Measurements from ENCODE around the gene GNAL. TPM values are rescaled to one million over a fixed set of nuclear protein-coding genes. Genes with fewer than 3 reads are reported as not detected.

GNAL gene
- total RNA-seq, 1 experiment from 2014 or later = 4.6 TPM

- Histone ChIP-seq H3K79me2 (ENCODE audit: insufficient read depth, low read length) (no peaks in the 10 kb centered on the region), H3K27me3 (ENCODE audit: insufficient read depth, low read length) (peaks cover 4% of the 10 kb centered on the region; the same call in 1 of the 2 replicates), H3K9ac (ENCODE audit: low read length) (no peak overlapping the region), H2AFZ (ENCODE audit: low read depth, low read length, poor library complexity, severe bottlenecking) (no peak overlapping the region), H3K9me2 (ENCODE audit: insufficient read depth) (no peaks in the 10 kb centered on the region), H3K27ac (ENCODE audit: low read depth, low read length) (no peak overlapping the region), H4K20me1 (ENCODE audit: insufficient read depth) (no peaks in the 10 kb centered on the region), H3K4me1 (ENCODE audit: control insufficient read depth in 1 of 2, insufficient read depth in 2 of 2, low read length in 2 of 2) (peaks cover 0 to 5% of the 10 kb centered on the region in 2 experiments; a peak in 1 of 4 replicates), H3K4me3 (replicated peaks in 1 of 2; ENCODE audit: low read depth in 1 of 2, low read length in 2 of 2) (no peak overlapping the region), H3K4me2 (ENCODE audit: low read length) (no peak overlapping the region), H3K36me3 (ENCODE audit: control insufficient read depth in 1 of 2, insufficient read depth in 2 of 2, low read length in 2 of 2) (no peaks in the 10 kb centered on the region), H3K9me3 (ENCODE audit: control insufficient read depth in 1 of 2, insufficient read depth in 1 of 2, low read depth in 1 of 2, low read length in 2 of 2) (no peaks in the 10 kb centered on the region)
- no peak for TF ChIP-seq POLR2AphosphoS5 (IDR thresholded peaks at IDR 0.05; ENCODE audit: low read depth, low read length)
- intact Hi-C loops (cut with micrococcal nuclease) = no loop called here
- no TSS peak for BruUV-seq (replicated peaks)
- ATAC-seq (no peak), DNase-seq (ENCODE audit: low read depth, low spot score) (no peak)
- ChIA-PET CTCF (no interaction called here), POLR2A (no interaction called here), RAD21 (ENCODE audit: low non-redundant PET in 1 of 2, low total read pairs in 2 of 2, uncharacterized antibody in 2 of 2, unreplicated experiment in 2 of 2) (no interaction called here)
Observed at GRCh38 chr18:11672198-11672597, 16.9 kb upstream of the GNAL start.

- no peak overlapping the region for H3K4me3 ChIP-seq (replicated peaks in 1 of 2; ENCODE audit: low read depth in 1 of 2, low read length in 2 of 2)
- no peaks in the 10 kb centered on the region for H3K79me2 ChIP-seq (ENCODE audit: insufficient read depth, low read length)
- DNase-seq (ENCODE audit: low read depth, low spot score) = no peak
- H3K9ac ChIP-seq (ENCODE audit: low read length) = no peak overlapping the region
- no peaks in the 10 kb centered on the region for H3K36me3 ChIP-seq (ENCODE audit: control insufficient read depth in 1 of 2, insufficient read depth in 2 of 2, low read length in 2 of 2)
- peaks cover 0 to 5% of the 10 kb centered on the region in 2 experiments; a peak in 1 of 4 replicates for H3K4me1 ChIP-seq (ENCODE audit: control insufficient read depth in 1 of 2, insufficient read depth in 2 of 2, low read length in 2 of 2)
- ChIA-PET RAD21 (ENCODE audit: low non-redundant PET in 1 of 2, low total read pairs in 2 of 2, uncharacterized antibody in 2 of 2, unreplicated experiment in 2 of 2) (no interaction called here), CTCF (interaction anchor here (1.0 kb wide), 1 partner anchor 17 kb away, joined by 3 read pairs; no protein-coding TSS in a partner anchor), POLR2A (no interaction called here)
- H3K9me3 ChIP-seq (ENCODE audit: control insufficient read depth in 1 of 2, insufficient read depth in 1 of 2, low read depth in 1 of 2, low read length in 2 of 2) = no peaks in the 10 kb centered on the region
- no peak overlapping the region for H2AFZ ChIP-seq (ENCODE audit: low read depth, low read length, poor library complexity, severe bottlenecking)
- BruUV-seq (replicated peaks) = no TSS peak
- no peaks in the 10 kb centered on the region for H3K9me2 ChIP-seq (ENCODE audit: insufficient read depth)
- H3K27me3 ChIP-seq (ENCODE audit: insufficient read depth, low read length) = no peaks in the 10 kb centered on the region; the same call in 1 of the 2 replicates
- no peaks in the 10 kb centered on the region for H4K20me1 ChIP-seq (ENCODE audit: insufficient read depth)
- no peak for ATAC-seq
- no peak overlapping the region for H3K27ac ChIP-seq (ENCODE audit: low read depth, low read length)
- H3K4me2 ChIP-seq (ENCODE audit: low read length) = no peak overlapping the region
- intact Hi-C loops (cut with micrococcal nuclease) = no loop called here
- TF ChIP-seq REST (IDR thresholded peaks at IDR 0.05; ENCODE audit: low read depth) = no peak
Observed at GRCh38 chr18:11672846-11673454, 16.1 kb upstream of the GNAL start.

Measured in HCT116 (cell line).